Uterine smooth muscle cell (primary cell): ENCODE results near the gene ZNF195. TPM values are rescaled to one million over a fixed set of nuclear protein-coding genes. Genes with fewer than 3 reads are reported as not detected.

Source experiments
- total RNA-seq: library from RNA; depleted of rRNA; stranded (reverse); fragments of >200 nt; gene quantifications from 2 replicates; pipeline ENCODE4 v1.2.3, GENCODE V29; 2014

ZNF195 gene
- total RNA-seq, result 16.5 and 17.3 TPM in 2 replicates

GRCh38 chr11:3378426-3379423, at the start of gene ZNF195:
TSS of gene ZNF195 (minus strand) at chr11:3379146. CDS start at chr11:3379040, 106 bp downstream.

Other genes with a start within 250 kb of the ZNF195 start
- gene OSBPL5, start 213.8 kb downstream of the ZNF195 start, total RNA-seq, result 38.6 and 42.4 TPM in 2 replicates
- not detected in 2 replicates for gene MRGPRG, start 160.3 kb downstream of the ZNF195 start, total RNA-seq
- gene MRGPRE, start 146.7 kb downstream of the ZNF195 start, total RNA-seq, result not detected in 2 replicates